Adrenal gland (tissue), 12 donors: ENCODE results near the gene HACE1. TPM values are rescaled to one million over a fixed set of nuclear protein-coding genes. Genes with fewer than 3 reads are reported as not detected.

Experiments used
- DNase-seq, 7 donors: peaks; one replicate each; pipeline ENCODE4 v3.0.0-alpha.2; 2019 to 2020
- H3K27ac ChIP-seq, 5 donors: fragments of 200-600 bp; sonication (generic) in 4 of 5; 1 replicate in 3 of 5; 2 replicates in 2 of 5; pipeline versions ENCODE4 v1.5.1 to v1.8.0; 2016 to 2020; ENCODE audit warnings: mild to moderate bottlenecking in 1 of 5
- H3K27me3 ChIP-seq: fragments of 200-600 bp; 2 replicates; pipeline ENCODE4 v1.8.0; 2021
- H3K36me3 ChIP-seq, 2 donors: fragments of 200-600 bp; replicated peaks in 1 of 2; 1 replicate in 1 of 2; 2 replicates in 1 of 2; pipeline versions ENCODE4 v1.5.1 to v1.8.0; 2018 to 2022
- H3K4me1 ChIP-seq, 2 donors: fragments of 200-600 bp; replicated peaks in 1 of 2; 1 replicate in 1 of 2; 2 replicates in 1 of 2; pipeline versions ENCODE4 v1.5.1 to v1.8.0; 2018 to 2021
- H3K4me3 ChIP-seq, 4 donors: fragments of 200-600 bp; sonication (generic) in 3 of 4; one replicate each; pipeline ENCODE4 v1.5.1; 2016 to 2018
- H3K9me3 ChIP-seq, 3 donors: fragments of 200-600 bp; sonication (generic) in 1 of 3; replicated peaks in 1 of 3; 1 replicate in 2 of 3; 2 replicates in 1 of 3; pipeline versions ENCODE4 v1.5.1 to v1.8.0; 2016 to 2021
- CTCF ChIP-seq, 6 experiments: fragments of 450-650 bp in 4 of 6; fragments of 200-600 bp in 2 of 6; sonication (generic) in 1 of 6; IDR thresholded peaks; 1 replicate in 5 of 6; 2 replicates in 1 of 6; pipeline versions ENCODE4 v1.5.1 to v1.8.0; 2016 to 2021; ENCODE audit warnings: antibody characterized with exemption in 6 of 6, mild to moderate bottlenecking in 2 of 6, moderate library complexity in 1 of 6
- POLR2A ChIP-seq, 2 donors: fragments of 450-650 bp; IDR thresholded peaks; one replicate each; pipeline ENCODE4 v1.6.1; 2017; ENCODE audit warnings: antibody characterized with exemption in 2 of 2, mild to moderate bottlenecking in 2 of 2, moderate library complexity in 1 of 2
- WGBS, 4 donors: extraction: QIAGEN DNeasy Blood & Tissue Kit in 2 of 4; methylation state at CpG; one replicate each; pipeline versions ENCODE4 v1.1.5 to v1.1.7; 2013 to 2017; 5-methylcytosine and 5-hydroxymethylcytosine counted together
- intact Hi-C, 2 donors: fragments of 100-400 bp; cut with DNase I; formaldehyde crosslinking; loops; one replicate each; pipeline versions ENCODE4 v1.14.1 to v1.15.0; 2022 to 2023
- polyA plus RNA-seq, 3 donors: library from polyadenylated mRNA; stranded (reverse); fragments of 200-250 nt in 2 of 3; fragments of 350-450 nt in 1 of 3; fragmentation: Illumina TruSeq in 1 of 3; extraction: RNeasy Lipid Tissue Mini Kit (QIAGEN cat#74804) in 1 of 3; gene quantifications; one replicate each; pipeline ENCODE4 v1.2.3, GENCODE V29; 2013 to 2014
- total RNA-seq, 9 donors: library from RNA; depleted of rRNA in 4 of 9; stranded (reverse); fragments of >200 nt in 4 of 9; fragments of 120-200 nt in 1 of 9; fragmentation: NEBNext Ultra II Directional in 1 of 9; extraction: Animal tissue kit (Norgen Biotek cat#: 25700) in 1 of 9; gene quantifications; one replicate each; pipeline versions ENCODE4 v1.1.0 to v1.2.4, GENCODE V29; 2013 to 2023
- donor health status: healthy with polysubstance abuse.
- donor health status: Bipolar disorder and iron deficiency.
- donor health status: DM: yes; HTN: yes; CAD: no.
- donor health status: DM: no; HTN: no; CAD: no.
- donor health status: DM: no; HTN: no; CAD: no.
- donor health status: DM: yes; HTN: yes; CAD: no.

Gene HACE1
- total and polyA plus RNA-seq, 12 donors: 5.6 to 14.2 (median 10.7) TPM

- intact Hi-C loops: no loop called here
- no peaks in the 10 kb centered on the region for H3K4me1 ChIP-seq
- H3K36me3 ChIP-seq: no peaks in the 10 kb centered on the region
- WGBS, 4 donors: 37 to 46% (median 43%) methylated on average over 5 of the region's 5 CpGs
- H3K27ac ChIP-seq: no peak overlapping the region
- no peaks in the 10 kb centered on the region for H3K27me3 ChIP-seq
- no peak overlapping the region for H3K4me3 ChIP-seq
- no peak for TF ChIP-seq CTCF (IDR thresholded peaks at IDR 0.05)
- no peak for TF ChIP-seq POLR2A (IDR thresholded peaks at IDR 0.05)
- DNase-seq: no peak
- no peaks in the 10 kb centered on the region for H3K9me3 ChIP-seq
Measured at GRCh38 chr6:104702126-104702841, 157.4 kb downstream of the HACE1 start.

DNA sequence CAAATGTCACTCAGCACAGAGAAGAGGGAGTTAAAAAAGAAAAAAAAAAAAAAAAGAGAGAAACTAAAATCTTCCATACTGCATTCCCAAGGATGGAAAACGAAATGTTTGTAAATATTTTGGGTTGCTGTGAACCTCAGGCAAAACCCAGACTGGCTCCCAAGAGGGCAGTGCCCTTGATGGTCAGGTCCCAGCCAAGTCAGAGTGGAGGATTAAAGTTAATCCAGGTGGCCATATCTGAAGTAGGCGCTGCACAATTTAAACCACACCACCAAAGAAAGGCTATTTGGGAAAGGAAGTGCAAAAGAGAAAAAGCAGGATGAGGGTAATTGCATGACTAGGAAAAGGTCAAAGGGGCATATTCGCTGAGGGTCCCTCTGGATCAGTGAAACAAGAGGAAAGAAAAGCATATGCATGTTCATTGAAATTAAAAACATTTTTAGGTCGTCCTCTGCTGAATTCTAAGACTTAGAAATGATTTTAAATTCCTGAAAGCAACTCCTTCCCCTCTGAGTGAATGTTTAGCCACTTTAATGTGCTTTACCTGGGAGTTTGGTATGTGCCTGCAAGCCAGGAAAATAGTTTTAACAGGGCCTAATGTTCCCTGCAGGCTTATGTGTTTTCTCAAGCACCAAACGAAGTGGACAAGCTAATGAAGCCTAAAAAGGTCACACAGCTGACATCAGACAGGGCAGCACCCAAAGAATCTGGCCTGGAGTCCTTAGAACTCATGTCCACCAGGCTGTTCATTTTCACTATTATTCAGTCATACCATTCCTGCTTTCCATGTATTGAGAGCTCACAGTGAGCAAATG, 159.1 kb downstream of the HACE1 start:
- intact Hi-C loops: no loop called here
- WGBS, 4 donors: 65 to 72% (median 69%) methylated on average over 5 of the region's 5 CpGs
- Histone ChIP-seq H3K4me1 (no peaks in the 10 kb centered on the region), H3K36me3 (no peaks in the 10 kb centered on the region), H3K9me3 (no peaks in the 10 kb centered on the region), H3K4me3 (no peak overlapping the region), H3K27me3 (no peaks in the 10 kb centered on the region), H3K27ac (no peak overlapping the region)
- no peak for DNase-seq
- TF ChIP-seq POLR2A (IDR thresholded peaks at IDR 0.05): no peak
- TF ChIP-seq CTCF (IDR thresholded peaks at IDR 0.05): no peak

DNA sequence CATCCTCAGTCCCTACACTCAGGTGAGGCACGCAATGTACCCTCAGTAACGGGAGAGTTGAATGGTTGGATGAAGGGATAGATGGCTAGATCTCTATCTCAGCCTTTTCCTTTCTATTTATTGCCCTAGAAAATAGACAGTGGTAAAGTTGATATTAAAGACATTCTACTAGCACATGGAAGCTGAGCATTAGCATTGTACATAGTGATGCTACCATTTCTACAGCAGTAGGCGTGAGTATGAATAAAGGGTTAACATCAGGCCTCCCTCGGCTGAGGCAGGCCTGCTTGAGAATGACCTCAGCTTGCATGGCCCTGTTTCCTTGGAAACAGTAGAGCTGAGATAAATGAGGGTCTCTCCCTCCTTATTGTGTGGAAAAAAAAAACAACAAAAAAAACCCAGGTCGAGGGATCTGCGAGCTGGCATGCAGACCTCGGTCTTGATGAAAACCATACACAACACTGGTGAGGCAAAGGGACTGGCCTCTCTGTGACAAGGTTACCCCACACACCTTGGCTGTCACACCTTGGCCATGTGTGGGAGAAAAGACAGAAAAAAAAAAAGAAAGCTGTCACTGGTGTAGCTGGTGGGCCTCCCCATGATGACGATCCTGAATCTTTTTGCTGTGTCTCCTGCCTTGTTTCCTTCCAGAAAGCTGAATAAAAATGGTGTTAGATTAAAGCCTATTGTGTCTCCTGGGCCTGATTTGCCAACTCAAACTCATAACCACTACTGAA, 160.0 kb downstream of the HACE1 start:
- Histone ChIP-seq H3K27me3 (no peaks in the 10 kb centered on the region), H3K9me3 (no peaks in the 10 kb centered on the region), H3K4me3 (no peak overlapping the region), H3K27ac (no peak overlapping the region), H3K4me1 (no peaks in the 10 kb centered on the region), H3K36me3 (no peaks in the 10 kb centered on the region)
- WGBS, 4 donors: 68 to 82% (median 79%) methylated on average over 8 of the region's 8 CpGs
- no peak for TF ChIP-seq CTCF (IDR thresholded peaks at IDR 0.05)
- no peak for TF ChIP-seq POLR2A (IDR thresholded peaks at IDR 0.05)
- intact Hi-C loops: no loop called here
- no peak for DNase-seq

DNA sequence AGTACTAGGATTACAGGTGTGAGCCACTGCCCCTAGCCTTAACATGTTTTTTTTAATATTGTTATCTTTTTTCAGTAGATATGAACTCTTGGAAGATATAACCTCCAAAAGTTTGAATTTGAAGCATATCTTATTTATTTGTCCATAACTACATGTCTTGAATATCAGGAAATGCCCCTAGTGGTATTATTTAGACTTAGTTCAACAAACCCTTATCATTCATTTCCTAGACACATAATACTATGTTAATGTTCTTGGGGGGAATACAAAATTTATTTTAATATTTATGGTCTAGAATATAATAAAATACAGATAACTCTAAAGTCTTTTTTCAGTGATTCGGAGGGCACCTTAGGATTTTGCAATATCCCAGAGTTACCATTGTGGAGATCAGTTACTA, 160.7 kb downstream of the HACE1 start:
- 82 to 98% (median 93%) methylated on average over 1 of the region's 1 CpG for WGBS, 4 donors
- H3K27ac ChIP-seq: no peak overlapping the region
- DNase-seq: no peak
- no peak for TF ChIP-seq CTCF (IDR thresholded peaks at IDR 0.05)
- intact Hi-C loops: no loop called here
- no peaks in the 10 kb centered on the region for H3K9me3 ChIP-seq
- no peaks in the 10 kb centered on the region for H3K4me1 ChIP-seq
- no peaks in the 10 kb centered on the region for H3K27me3 ChIP-seq
- no peaks in the 10 kb centered on the region for H3K36me3 ChIP-seq
- H3K4me3 ChIP-seq: no peak overlapping the region
